GM12878 (cell line): ENCODE measurements around the gene BMF. TPM values are rescaled to one million over a fixed set of nuclear protein-coding genes. Genes with fewer than 3 reads are reported as not detected.

Experiments
- ASH2L ChIP-seq: fragments of 300-600, 200-600 bp; sonication (generic); IDR thresholded peaks from 2 replicates; pipeline ENCODE4 v1.6.1; 2017; ENCODE audit warnings: low read depth, mild to moderate bottlenecking, borderline replicate concordance
- CHD1 ChIP-seq: IDR thresholded peaks from 2 replicates; pipeline ENCODE4 v1.6.1; 2012; ENCODE audit warnings: low read depth, low read length, improper control_type of control experiment
- CREB1 ChIP-seq: IDR thresholded peaks from 2 replicates; pipeline ENCODE4 v1.6.1; 2012; ENCODE audit warnings: low read depth, mild to moderate bottlenecking, inconsistent platforms
- EED ChIP-seq: sonication (generic); IDR thresholded peaks from 2 replicates; pipeline ENCODE4 v1.6.1; 2016; ENCODE audit warnings: antibody characterized with exemption, low read depth
- EZH2 ChIP-seq: IDR thresholded peaks from 2 replicates; pipeline ENCODE4 v1.6.1; 2012; ENCODE audit warnings: low read depth, mild to moderate bottlenecking, control low read depth, inconsistent platforms, low read length, borderline replicate concordance; ENCODE audit not compliant: control insufficient read depth
- HCFC1 ChIP-seq: fragments of 150-350 bp; IDR thresholded peaks from 2 replicates; pipeline ENCODE4 v1.6.1; 2014; ENCODE audit warnings: low read length
- IKZF2 ChIP-seq, 2 experiments: fragments of 450-650 bp; IDR thresholded peaks; 2 replicates each; pipeline ENCODE4 v1.6.1; 2017; ENCODE audit warnings: mild to moderate bottlenecking in 2 of 2, moderate library complexity in 2 of 2
- KAT2A ChIP-seq: conservative IDR thresholded peaks from 2 replicates; pipeline ENCODE4 v1.6.1; 2011; ENCODE audit warnings: low read depth, low read length; ENCODE audit not compliant: control insufficient read depth
- LARP7 ChIP-seq: fragments of 450-650 bp; IDR thresholded peaks from 2 replicates; pipeline ENCODE4 v1.6.1; 2017; ENCODE audit warnings: mild to moderate bottlenecking
- MTA3 ChIP-seq: IDR thresholded peaks from 2 replicates; pipeline ENCODE4 v1.6.1; 2012; ENCODE audit warnings: low read length, inconsistent platforms, borderline replicate concordance
- NFXL1 ChIP-seq: fragments of 450-650 bp; IDR thresholded peaks from 2 replicates; pipeline ENCODE4 v1.6.1; 2017; ENCODE audit warnings: antibody characterized with exemption, mild to moderate bottlenecking, borderline replicate concordance
- POU2F2 ChIP-seq: IDR thresholded peaks from 3 replicates; pipeline ENCODE4 v1.6.1; 2011; ENCODE audit warnings: low read depth, mild to moderate bottlenecking, low read length, borderline replicate concordance
- RB1 ChIP-seq: fragments of 450-650 bp; formaldehyde crosslinking; IDR thresholded peaks from 2 replicates; pipeline ENCODE4 v1.6.1; 2017; ENCODE audit warnings: mild to moderate bottlenecking, borderline replicate concordance
- SMARCA5 ChIP-seq: fragments of 450-650 bp; IDR thresholded peaks from 2 replicates; pipeline ENCODE4 v1.6.1; 2017; ENCODE audit warnings: mild to moderate bottlenecking
- SUZ12 ChIP-seq: fragments of 200-600 bp; sonication (generic); IDR thresholded peaks from one replicate; pipeline ENCODE4 v1.6.1; 2018; ENCODE audit warnings: antibody characterized with exemption, mild to moderate bottlenecking; ENCODE audit not compliant: unreplicated experiment
- TAF1 ChIP-seq: IDR thresholded peaks from 2 replicates; pipeline ENCODE4 v1.6.1; 2011; ENCODE audit warnings: mild to moderate bottlenecking, low read depth, low read length, borderline replicate concordance
- YBX1 ChIP-seq: fragments of 450-650 bp; IDR thresholded peaks from 2 replicates; pipeline ENCODE4 v1.6.1; 2016; ENCODE audit warnings: antibody characterized with exemption
- ZNF274 ChIP-seq: IDR thresholded peaks from one replicate; pipeline ENCODE4 v1.8.0; 2011; ENCODE audit not compliant: insufficient read length, insufficient read depth
- ZSCAN29 ChIP-seq: fragments of 450-650 bp; IDR thresholded peaks from 2 replicates; pipeline ENCODE4 v1.6.1; 2017; ENCODE audit warnings: mild to moderate bottlenecking, moderate library complexity
- polyA plus RNA-seq, 11 experiments: library from polyadenylated mRNA; depleted of rRNA in 4 of 11; unstranded in 6 of 11; stranded (reverse) in 5 of 11; fragments of >200 nt; fragmentation: Nextera tagmentation in 4 of 11; fragmentation: Illumina TruSeq in 1 of 11; extraction: Ambion mirVana in 4 of 11; extraction: Trizol in 1 of 11; gene quantifications; 1 replicate in 1 of 11; 2 replicates in 10 of 11; pipeline versions ENCODE4 v1.2.1 to v1.2.3, GENCODE V29; 2011 to 2016; ENCODE audit warnings: inconsistent platforms in 2 of 11, missing spikeins in 2 of 11, low read depth in 1 of 11
- total RNA-seq, 4 experiments: library from RNA; depleted of rRNA in 3 of 4; stranded (reverse); fragments of >200 nt in 3 of 4; fragmentation: Illumina TruSeq in 1 of 4; extraction: Trizol in 1 of 4; gene quantifications; 2 replicates each; pipeline versions ENCODE4 v1.2.1 to v1.2.3, GENCODE V29; 2013 to 2021
- TF ChIP-seq, protein P1 (sequence below): IDR thresholded peaks from 2 replicates; pipeline ENCODE4 v1.6.1; 2012; ENCODE audit warnings: low read depth, low read length, improper control_type of control experiment
- TF ChIP-seq, protein P2 (sequence below): fragments of 450-650 bp; formaldehyde crosslinking; IDR thresholded peaks from 2 replicates; pipeline ENCODE4 v1.4.0; 2020; ENCODE audit warnings: mild to moderate bottlenecking, moderate library complexity
- TF ChIP-seq, protein P3 (sequence below): IDR thresholded peaks from 2 replicates; pipeline ENCODE4 v1.6.1; 2012; ENCODE audit warnings: low read length, inconsistent platforms
- TF ChIP-seq, protein P4 (sequence below): fragments of 450-650 bp; conservative IDR thresholded peaks from 2 replicates; pipeline ENCODE4 v1.6.1; 2017; ENCODE audit warnings: mild to moderate bottlenecking, moderate library complexity

BMF gene
- total and polyA plus RNA-seq, 10 of the 15 experiments (the other 5 are each of a cell fraction or from before 2014, with no cell fraction given): 0.82 to 34.9 (median 16.9) TPM

DNA sequence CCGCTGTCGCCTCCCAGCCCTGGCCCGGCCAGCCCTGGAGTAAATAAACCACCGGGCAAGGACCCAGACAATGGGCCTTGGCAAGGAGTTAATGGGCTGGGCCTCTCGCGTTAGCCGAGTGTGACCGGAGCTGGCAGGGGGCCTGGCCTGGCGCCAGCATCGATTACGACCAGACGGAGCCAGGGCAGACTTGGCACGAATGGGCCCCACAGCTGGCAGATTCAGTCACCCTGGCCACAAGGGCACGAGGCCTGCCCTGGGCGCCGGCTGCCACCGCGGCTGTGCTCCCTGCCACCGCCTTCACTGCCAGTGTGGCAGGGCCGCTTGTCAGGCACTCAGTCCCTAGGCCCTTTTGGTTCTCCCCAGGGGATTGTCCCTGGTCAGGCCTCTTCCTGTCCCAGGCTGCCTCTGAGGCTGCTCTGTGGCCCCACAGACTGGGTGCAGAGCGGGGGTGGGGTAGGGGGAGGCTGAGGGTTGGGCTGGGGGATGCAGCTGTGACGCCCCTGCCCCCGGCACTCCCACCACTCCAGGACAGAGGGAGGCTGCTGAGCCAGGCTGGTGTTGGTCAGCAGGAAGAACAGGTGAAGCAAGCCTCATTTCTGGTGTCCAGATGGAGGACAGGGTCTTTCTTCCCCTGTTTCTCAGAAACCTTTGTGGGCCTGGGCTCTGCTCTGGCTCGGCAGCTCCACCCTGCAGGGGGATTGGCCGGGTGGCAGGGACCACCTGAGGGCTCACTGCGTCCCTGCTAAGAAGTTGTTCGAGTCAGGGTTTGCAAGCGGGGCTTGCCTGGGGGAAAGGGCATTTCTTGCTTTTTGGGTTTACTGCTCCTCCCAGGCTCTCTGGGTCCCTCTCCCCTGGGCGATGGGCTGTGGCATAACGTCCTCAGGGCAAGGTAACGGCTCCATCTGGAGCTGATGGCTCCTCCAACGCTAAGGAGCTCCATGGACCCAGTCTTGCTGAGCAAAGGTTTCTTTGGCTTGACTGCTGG lies 39.2 kb downstream of the BMF start (continued):
- TF ChIP-seq NFXL1: no peak
- peak; percentile 52; the same call in 1 of the 3 replicates for TF ChIP-seq POU2F2
- TF ChIP-seq YBX1: no peak
- TF ChIP-seq TAF1: no peak; the same call in 1 of the 2 replicates
- no peak for TF ChIP-seq ZSCAN29
- TF ChIP-seq MTA3: no peak
- TF ChIP-seq IKZF2 (IDR thresholded peaks at IDR 0.05): peak; percentile 68 to 80
- TF ChIP-seq RB1: peak; percentile 83; the same call in 1 of the 2 replicates
- TF ChIP-seq CHD1: no peak
- no peak for TF ChIP-seq SUZ12
- TF ChIP-seq, protein P1, sequence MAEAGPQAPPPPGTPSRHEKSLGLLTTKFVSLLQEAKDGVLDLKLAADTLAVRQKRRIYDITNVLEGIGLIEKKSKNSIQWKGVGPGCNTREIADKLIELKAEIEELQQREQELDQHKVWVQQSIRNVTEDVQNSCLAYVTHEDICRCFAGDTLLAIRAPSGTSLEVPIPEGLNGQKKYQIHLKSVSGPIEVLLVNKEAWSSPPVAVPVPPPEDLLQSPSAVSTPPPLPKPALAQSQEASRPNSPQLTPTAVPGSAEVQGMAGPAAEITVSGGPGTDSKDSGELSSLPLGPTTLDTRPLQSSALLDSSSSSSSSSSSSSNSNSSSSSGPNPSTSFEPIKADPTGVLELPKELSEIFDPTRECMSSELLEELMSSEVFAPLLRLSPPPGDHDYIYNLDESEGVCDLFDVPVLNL: no peak
- TF ChIP-seq EZH2: no peak
- TF ChIP-seq KAT2A: no peak
- no peak for TF ChIP-seq CREB1
- TF ChIP-seq LARP7: peak; percentile 71
- TF ChIP-seq ASH2L: no peak
- no peak for TF ChIP-seq HCFC1
- TF ChIP-seq SMARCA5: no peak
- TF ChIP-seq, protein P2, sequence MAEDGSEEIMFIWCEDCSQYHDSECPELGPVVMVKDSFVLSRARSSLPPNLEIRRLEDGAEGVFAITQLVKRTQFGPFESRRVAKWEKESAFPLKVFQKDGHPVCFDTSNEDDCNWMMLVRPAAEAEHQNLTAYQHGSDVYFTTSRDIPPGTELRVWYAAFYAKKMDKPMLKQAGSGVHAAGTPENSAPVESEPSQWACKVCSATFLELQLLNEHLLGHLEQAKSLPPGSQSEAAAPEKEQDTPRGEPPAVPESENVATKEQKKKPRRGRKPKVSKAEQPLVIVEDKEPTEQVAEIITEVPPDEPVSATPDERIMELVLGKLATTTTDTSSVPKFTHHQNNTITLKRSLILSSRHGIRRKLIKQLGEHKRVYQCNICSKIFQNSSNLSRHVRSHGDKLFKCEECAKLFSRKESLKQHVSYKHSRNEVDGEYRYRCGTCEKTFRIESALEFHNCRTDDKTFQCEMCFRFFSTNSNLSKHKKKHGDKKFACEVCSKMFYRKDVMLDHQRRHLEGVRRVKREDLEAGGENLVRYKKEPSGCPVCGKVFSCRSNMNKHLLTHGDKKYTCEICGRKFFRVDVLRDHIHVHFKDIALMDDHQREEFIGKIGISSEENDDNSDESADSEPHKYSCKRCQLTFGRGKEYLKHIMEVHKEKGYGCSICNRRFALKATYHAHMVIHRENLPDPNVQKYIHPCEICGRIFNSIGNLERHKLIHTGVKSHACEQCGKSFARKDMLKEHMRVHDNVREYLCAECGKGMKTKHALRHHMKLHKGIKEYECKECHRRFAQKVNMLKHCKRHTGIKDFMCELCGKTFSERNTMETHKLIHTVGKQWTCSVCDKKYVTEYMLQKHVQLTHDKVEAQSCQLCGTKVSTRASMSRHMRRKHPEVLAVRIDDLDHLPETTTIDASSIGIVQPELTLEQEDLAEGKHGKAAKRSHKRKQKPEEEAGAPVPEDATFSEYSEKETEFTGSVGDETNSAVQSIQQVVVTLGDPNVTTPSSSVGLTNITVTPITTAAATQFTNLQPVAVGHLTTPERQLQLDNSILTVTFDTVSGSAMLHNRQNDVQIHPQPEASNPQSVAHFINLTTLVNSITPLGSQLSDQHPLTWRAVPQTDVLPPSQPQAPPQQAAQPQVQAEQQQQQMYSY (CRISPR knock-in tag): no peak
- TF ChIP-seq, protein P3, sequence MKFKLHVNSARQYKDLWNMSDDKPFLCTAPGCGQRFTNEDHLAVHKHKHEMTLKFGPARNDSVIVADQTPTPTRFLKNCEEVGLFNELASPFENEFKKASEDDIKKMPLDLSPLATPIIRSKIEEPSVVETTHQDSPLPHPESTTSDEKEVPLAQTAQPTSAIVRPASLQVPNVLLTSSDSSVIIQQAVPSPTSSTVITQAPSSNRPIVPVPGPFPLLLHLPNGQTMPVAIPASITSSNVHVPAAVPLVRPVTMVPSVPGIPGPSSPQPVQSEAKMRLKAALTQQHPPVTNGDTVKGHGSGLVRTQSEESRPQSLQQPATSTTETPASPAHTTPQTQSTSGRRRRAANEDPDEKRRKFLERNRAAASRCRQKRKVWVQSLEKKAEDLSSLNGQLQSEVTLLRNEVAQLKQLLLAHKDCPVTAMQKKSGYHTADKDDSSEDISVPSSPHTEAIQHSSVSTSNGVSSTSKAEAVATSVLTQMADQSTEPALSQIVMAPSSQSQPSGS: no peak
- TF ChIP-seq, protein P4, sequence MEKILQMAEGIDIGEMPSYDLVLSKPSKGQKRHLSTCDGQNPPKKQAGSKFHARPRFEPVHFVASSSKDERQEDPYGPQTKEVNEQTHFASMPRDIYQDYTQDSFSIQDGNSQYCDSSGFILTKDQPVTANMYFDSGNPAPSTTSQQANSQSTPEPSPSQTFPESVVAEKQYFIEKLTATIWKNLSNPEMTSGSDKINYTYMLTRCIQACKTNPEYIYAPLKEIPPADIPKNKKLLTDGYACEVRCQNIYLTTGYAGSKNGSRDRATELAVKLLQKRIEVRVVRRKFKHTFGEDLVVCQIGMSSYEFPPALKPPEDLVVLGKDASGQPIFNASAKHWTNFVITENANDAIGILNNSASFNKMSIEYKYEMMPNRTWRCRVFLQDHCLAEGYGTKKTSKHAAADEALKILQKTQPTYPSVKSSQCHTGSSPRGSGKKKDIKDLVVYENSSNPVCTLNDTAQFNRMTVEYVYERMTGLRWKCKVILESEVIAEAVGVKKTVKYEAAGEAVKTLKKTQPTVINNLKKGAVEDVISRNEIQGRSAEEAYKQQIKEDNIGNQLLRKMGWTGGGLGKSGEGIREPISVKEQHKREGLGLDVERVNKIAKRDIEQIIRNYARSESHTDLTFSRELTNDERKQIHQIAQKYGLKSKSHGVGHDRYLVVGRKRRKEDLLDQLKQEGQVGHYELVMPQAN: 0 out of 2 replicates have a peak, but pooled peaks have one; percentile 25
- TF ChIP-seq EED: peak; percentile 69; the same call in 1 of the 2 replicates
- TF ChIP-seq ZNF274: no peak
